Fibroblast of skin of abdomen (primary cell): ENCODE measurements around the gene CTF1.
"Not testable (repeated sequence)": the region's sequence is repeated elsewhere in the genome, so short reads cannot be mapped to it uniquely, and the experiment has no call there.

Experiments used
- DNase-seq: peaks from one replicate; pipeline ENCODE4 v3.0.0-alpha.2; 2013

The CTF1 gene

GRCh38 chr16:30931068-30931650 is 34.7 kb downstream of the CTF1 start:
- DNase-seq, result no peak

DNA sequence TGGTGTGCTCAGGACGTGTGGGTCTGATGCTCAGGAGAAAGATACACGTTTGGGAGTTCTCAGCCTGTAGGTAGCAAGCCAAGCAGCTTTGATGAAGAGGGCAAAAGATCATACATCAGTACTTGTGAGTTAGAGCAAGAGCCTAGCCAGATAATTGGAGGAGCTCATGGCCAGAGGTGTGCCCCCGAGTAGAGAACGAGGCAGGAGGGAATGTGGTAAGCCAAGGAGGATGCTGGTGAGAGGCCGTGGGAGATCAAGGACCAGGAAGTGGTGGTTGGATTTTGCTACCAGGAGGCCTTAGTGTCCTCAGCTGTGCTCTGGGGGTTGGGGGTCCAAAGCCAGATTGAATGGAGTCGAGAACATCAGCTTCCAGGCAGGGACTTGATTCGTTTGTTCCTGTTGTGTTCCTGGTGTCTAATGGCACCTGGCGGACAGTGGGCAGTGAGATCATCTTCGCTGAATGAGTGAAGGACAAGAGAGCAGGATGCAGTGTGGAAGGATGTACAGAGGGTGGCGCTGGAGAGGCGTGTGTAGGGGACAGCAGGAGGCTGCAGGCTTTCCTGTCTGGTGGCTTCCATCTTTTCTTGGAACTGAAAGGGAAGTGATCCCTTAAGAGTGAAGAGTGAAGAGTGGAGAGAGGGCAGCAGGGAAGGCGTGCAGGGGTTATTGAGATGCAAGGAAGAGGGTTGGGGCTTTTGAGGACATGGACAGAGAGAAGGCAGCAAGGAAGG is 38.6 kb downstream of the CTF1 start:
- DNase-seq, result no peak

DNA sequence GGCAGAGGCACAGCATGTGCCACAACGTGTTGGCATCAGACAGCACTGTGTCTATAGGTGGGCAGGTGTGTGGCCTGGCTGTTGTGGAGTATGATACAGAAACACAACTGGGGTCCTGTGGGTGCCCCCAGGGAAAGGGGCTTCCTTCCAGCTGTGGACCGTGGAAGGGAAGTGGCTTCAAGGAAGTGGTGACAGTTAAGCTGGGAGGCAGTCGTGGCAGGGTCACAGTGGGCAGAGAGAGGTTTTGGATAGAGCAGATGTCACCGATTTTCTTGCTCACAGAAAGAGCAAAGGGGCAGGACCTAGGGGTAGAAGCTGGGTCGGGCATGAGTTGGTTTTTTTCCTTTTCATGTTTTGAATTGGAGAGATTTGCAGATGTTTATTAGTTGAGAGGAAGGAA is 41.3 kb downstream of the CTF1 start:
- no peak for DNase-seq

GRCh38 chr16:30939571-30939970 is 43.2 kb downstream of the CTF1 start:
- not testable (repeated sequence) for DNase-seq

GRCh38 chr16:30941600-30942425 is 45.4 kb downstream of the CTF1 start:
- DNase-seq, result peak; percentile 51

GRCh38 chr16:30942426-30942806 is 46.0 kb downstream of the CTF1 start:
- no peak for DNase-seq

GRCh38 chr16:30944352-30944751 is 47.9 kb downstream of the CTF1 start:
- DNase-seq, result no peak

GRCh38 chr16:30946671-30947540 is 50.5 kb downstream of the CTF1 start:
- no peak for DNase-seq

DNA sequence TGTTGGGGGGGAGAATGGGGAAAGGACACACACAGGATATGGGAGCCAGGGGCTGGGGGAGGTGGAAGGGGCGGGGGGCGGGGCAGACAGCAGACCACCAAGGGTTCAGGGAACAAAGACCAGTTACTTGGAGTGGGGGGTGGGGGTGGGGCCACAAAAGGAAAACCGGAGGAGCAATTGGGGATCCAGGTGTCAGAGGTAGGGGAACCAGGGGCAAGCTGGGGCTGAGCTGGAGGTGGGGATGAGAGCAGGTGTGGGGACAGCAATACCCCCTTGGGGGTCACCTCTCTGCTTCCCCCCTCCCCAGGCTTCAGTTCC is 51.1 kb downstream of the CTF1 start:
- no peak for DNase-seq

DNA sequence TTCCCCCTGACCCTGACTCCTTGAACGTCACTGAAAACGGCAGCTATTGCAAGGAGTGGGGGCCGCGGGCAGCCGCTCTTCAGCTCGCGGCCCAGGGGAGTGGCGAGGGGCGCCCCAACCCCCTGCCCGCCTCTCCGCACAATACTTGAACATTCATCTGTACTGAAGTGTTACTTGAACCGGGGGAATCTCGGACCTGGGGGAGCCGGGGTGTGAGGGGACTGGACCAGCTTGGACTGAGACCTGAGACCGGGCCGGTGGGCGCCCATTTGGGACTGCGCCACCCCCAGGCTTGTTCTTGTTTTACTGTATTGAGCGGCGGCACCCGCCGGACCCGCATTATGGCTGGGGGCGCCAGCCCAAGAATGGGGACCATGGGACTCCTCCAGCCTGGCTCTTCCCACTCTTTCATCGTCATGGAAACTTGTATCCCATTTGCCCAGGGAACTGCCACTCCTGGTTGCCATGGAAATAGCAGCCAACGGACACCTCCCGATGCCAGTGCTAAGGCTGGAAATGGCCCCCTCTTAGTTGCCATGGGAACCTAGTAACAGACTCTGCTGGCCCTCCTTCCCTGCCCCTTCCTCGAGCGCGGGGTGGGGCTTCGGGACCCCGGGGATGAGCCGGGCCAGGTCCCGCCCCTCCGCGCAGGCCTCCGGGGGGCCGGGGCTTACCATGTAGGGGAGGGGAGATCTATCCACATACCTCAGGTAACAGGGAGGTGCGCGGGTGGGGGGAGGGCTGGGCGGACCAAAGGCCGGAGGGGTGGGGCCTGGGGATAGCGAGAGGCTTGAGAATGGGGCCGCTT is 51.6 kb downstream of the CTF1 start:
- peak; percentile 96 for DNase-seq

- DNase-seq, result peak; percentile 43
Measured at GRCh38 chr16:30948667-30949649, 52.5 kb downstream of the CTF1 start, which contains the start of gene ORAI3. Gene ORAI3, plus strand, starts transcription at chr16:30949068. Its CDS starts 222 bp downstream, at chr16:30949290.

- peak; percentile 33 for DNase-seq
Measured at GRCh38 chr16:30949650-30950515, 53.5 kb downstream of the CTF1 start.

- no peak for DNase-seq
Measured at GRCh38 chr16:30950516-30951065, 54.2 kb downstream of the CTF1 start.

GRCh38 chr16:30951193-30951592 is 54.8 kb downstream of the CTF1 start:
- no peak for DNase-seq

DNA sequence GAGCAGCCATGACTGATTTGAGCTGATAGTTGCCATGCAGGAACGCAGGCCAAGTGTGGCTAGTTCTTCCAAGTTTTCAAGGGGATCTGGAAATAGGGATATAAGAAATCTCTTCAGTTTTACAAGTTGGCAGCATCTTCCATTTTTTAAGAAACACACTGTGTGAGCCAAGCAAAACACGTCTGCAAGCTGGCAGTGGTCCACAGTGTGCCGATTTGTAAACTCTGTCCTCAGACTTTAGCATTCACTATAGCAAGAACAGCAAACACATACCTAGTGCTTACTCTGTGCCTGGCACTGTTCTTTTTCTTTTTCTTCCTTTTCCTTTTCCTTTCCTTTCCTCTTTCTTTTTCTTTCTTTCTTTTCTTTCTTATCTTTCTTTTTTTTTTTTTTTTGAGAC is 55.3 kb downstream of the CTF1 start:
- DNase-seq, result no peak

- no peak for DNase-seq
Measured at GRCh38 chr16:30953111-30953510, 56.7 kb downstream of the CTF1 start.
